Activated B cell treated with CpG ODN at 0.5 μM for 24 hours (primary cell): Measurements from ENCODE around the gene ABRACL. TPM values are rescaled to one million over a fixed set of nuclear protein-coding genes. Genes with fewer than 3 reads are reported as not detected.

Experiments used
- ATAC-seq: fragments of 200-7000 bp; cut with Tn5 transposase; one replicate; pipeline ENCODE4 v1.10.0; 2021; ENCODE audit warnings: low read depth, mild to moderate bottlenecking, moderate library complexity
- CTCF ChIA-PET: fragments of 350-600 bp; sonication (Branson Sonifier 250); formaldehyde crosslinking; loops from one replicate; lab custom pipeline; 2021; ENCODE audit warnings: antibody characterized with exemption; lab: Charles Lee
- POLR2A ChIA-PET: fragments of 350-600 bp; sonication (Branson Sonifier 250); formaldehyde crosslinking; loops from one replicate; lab custom pipeline; 2021; ENCODE audit warnings: antibody characterized with exemption; lab: Charles Lee
- DNase-seq: peaks from one replicate; pipeline ENCODE4 v3.0.0; 2022
- H3K27ac Mint-ChIP-seq: one replicate; pipeline ENCODE4 v1.8.0; 2020; ENCODE audit warnings: mixed read lengths
- H3K27me3 Mint-ChIP-seq: one replicate; pipeline ENCODE4 v1.8.0; 2021; ENCODE audit warnings: mixed read lengths
- H3K36me3 Mint-ChIP-seq: one replicate; pipeline ENCODE4 v1.8.0; 2021; ENCODE audit warnings: low read depth, mixed read lengths
- H3K4me1 Mint-ChIP-seq: one replicate; pipeline ENCODE4 v1.8.0; 2021; ENCODE audit warnings: mixed read lengths
- H3K4me3 Mint-ChIP-seq: one replicate; pipeline ENCODE4 v1.8.0; 2020; ENCODE audit warnings: mild to moderate bottlenecking, mixed read lengths
- H3K9me3 Mint-ChIP-seq: one replicate; pipeline ENCODE4 v1.8.0; 2020; ENCODE audit warnings: mixed read lengths
- intact Hi-C: fragments of 100-400 bp; cut with micrococcal nuclease; formaldehyde crosslinking; loops from one replicate; pipeline ENCODE4 v1.15.1; 2024
- total RNA-seq: library from RNA; stranded (reverse); gene quantifications from 2 replicates; pipeline ENCODE4 v1.2.3, GENCODE V29; 2022
- TF ChIP-seq, protein P1 (sequence below): fragments of 200-600 bp; IDR thresholded peaks from one replicate; pipeline ENCODE4 v1.8.0; 2022; ENCODE audit warnings: antibody characterized with exemption, mild to moderate bottlenecking

The ABRACL gene
- total RNA-seq, 1 donor from 2014 or later, result 63.8 TPM

DNA sequence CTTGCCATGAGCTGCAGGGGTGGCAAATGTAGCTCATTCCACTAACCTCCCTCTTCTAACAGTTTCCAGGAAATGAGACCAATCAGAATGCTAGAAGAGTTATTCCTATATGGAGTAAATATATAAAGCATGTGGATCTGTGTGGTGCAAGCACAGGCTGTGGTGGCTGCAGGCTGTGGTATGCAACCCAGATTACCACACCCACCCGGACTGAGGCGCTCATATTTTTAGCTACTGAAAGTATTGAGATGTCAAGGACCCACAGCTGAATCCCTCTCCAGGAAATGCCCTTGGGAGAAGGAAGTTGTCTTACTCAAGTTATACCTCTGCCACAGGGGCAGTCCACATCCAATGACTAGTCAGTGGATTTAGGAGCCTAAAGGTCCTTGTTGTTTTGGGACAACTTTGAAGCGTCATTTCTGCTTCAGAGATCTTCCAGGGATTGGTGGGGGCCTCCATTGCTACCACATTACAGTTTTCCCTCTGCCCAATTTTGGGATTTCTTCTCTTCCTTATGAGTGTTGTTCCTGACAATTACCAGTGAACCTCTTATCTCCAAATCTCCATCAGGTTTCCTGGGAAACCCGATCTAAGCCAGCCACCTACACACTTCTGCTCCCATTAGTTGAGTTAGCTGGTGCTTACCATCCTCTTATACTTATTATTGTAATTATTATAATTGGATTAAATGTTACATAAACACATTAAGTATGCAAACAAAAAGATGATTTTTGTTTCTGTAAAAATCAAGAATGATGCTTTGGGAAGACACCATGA, 28.4 kb upstream of the ABRACL start:
- Mint-ChIP-seq H3K4me1 (no peaks in the 10 kb centered on the region), H3K36me3 (no peaks in the 10 kb centered on the region), H3K9me3 (no peaks in the 10 kb centered on the region), H3K4me3 (no peak overlapping the region), H3K27me3 (no peaks in the 10 kb centered on the region), H3K27ac (no peak overlapping the region)
- TF ChIP-seq, protein P1, sequence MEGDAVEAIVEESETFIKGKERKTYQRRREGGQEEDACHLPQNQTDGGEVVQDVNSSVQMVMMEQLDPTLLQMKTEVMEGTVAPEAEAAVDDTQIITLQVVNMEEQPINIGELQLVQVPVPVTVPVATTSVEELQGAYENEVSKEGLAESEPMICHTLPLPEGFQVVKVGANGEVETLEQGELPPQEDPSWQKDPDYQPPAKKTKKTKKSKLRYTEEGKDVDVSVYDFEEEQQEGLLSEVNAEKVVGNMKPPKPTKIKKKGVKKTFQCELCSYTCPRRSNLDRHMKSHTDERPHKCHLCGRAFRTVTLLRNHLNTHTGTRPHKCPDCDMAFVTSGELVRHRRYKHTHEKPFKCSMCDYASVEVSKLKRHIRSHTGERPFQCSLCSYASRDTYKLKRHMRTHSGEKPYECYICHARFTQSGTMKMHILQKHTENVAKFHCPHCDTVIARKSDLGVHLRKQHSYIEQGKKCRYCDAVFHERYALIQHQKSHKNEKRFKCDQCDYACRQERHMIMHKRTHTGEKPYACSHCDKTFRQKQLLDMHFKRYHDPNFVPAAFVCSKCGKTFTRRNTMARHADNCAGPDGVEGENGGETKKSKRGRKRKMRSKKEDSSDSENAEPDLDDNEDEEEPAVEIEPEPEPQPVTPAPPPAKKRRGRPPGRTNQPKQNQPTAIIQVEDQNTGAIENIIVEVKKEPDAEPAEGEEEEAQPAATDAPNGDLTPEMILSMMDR, result no peak
- ChIA-PET CTCF (no interaction called here), POLR2A (no interaction called here)
- ATAC-seq (no peak), DNase-seq (no peak)
- intact Hi-C loops, result no loop called here

DNA sequence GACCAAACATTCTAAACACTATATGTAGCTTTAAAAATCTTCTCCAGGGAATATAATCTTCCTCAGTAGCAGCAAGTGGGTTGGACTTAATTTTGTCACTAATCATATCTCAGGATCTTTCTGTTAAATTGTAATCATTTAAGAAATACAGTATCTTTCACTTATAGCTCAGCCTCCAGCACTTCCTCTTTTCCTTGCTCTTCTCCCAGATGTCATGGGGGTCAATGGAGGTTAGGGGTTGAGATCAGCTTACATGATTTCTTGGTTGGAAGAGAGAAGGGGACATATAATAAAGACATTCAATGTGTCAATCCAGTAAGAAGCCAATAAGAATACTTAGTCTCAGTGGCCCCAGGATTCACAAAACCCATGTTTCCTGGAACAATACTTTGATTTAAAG, 24.8 kb upstream of the ABRACL start:
- TF ChIP-seq, protein P1, result no peak
- Mint-ChIP-seq H3K4me3 (no peak overlapping the region), H3K36me3 (no peaks in the 10 kb centered on the region), H3K4me1 (peaks cover 13% of the 10 kb centered on the region), H3K27me3 (no peaks in the 10 kb centered on the region), H3K9me3 (peaks cover 5% of the 10 kb centered on the region), H3K27ac (no peak overlapping the region)
- ChIA-PET CTCF (no interaction called here), POLR2A (no interaction called here)
- intact Hi-C loops, result no loop called here
- no peak for DNase-seq
- ATAC-seq, result no peak

DNA sequence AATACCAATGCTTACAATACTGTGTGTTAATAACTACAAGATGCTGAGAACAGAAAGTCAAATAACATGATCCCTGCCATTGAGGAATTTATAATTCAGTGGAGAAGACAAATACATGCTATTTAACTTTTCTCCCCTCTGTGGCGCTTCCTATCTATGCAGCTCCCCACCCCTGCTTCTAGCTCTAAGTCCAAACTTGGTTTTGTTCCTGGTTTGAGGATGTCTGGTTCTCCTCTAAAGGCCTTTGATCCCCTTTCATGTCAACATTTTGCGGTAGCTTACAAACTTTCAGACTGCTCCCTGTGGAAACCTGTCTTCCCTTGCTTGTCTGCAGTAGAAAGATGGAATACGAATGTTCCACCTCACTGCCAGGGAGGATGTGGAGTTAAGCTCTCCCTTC, 22.1 kb upstream of the ABRACL start:
- CTCF ChIA-PET, result no interaction called here
- Mint-ChIP-seq H3K36me3 (no peaks in the 10 kb centered on the region), H3K4me3 (no peak overlapping the region), H3K27me3 (no peaks in the 10 kb centered on the region), H3K27ac (no peak overlapping the region), H3K9me3 (peaks cover 5% of the 10 kb centered on the region), H3K4me1 (peaks cover 13% of the 10 kb centered on the region)
- intact Hi-C loops, result no loop called here
- TF ChIP-seq, protein P1, result no peak
- POLR2A ChIA-PET, result no interaction called here
- no peak for DNase-seq
- no peak for ATAC-seq

DNA sequence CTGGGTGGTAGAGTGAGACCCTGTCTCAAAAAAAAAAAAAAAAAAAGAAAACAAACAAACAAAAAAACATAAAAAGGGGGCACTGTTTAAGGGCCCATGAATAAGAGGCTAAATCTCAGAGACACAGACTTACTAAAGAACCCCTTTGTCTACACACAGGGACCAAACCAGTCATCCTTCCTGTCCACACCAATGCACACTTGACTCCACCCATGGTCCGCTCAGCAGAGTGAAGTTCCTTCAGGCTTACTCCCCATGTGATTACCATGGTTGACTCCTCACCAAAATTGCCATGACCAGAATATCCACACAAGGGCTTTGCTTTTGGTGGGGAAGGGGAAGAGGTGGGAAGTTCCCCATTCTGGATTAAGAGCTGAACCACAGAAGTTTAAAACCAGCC, 21.1 kb upstream of the ABRACL start:
- ATAC-seq, result peak; percentile 52
- no peaks in the 10 kb centered on the region for H3K36me3 Mint-ChIP-seq
- intact Hi-C loops, result no loop called here
- peaks cover 5% of the 10 kb centered on the region for H3K9me3 Mint-ChIP-seq
- ChIA-PET POLR2A (interaction anchor here (0.6 kb wide), 1 partner anchor 141 kb away, joined by 14 read pairs; no protein-coding TSS in a partner anchor), CTCF (no interaction called here)
- DNase-seq, result no peak
- TF ChIP-seq, protein P1, result no peak
- peaks cover 13% of the 10 kb centered on the region for H3K4me1 Mint-ChIP-seq
- H3K27ac Mint-ChIP-seq, result no peak overlapping the region
- no peak overlapping the region for H3K4me3 Mint-ChIP-seq
- no peaks in the 10 kb centered on the region for H3K27me3 Mint-ChIP-seq

DNA sequence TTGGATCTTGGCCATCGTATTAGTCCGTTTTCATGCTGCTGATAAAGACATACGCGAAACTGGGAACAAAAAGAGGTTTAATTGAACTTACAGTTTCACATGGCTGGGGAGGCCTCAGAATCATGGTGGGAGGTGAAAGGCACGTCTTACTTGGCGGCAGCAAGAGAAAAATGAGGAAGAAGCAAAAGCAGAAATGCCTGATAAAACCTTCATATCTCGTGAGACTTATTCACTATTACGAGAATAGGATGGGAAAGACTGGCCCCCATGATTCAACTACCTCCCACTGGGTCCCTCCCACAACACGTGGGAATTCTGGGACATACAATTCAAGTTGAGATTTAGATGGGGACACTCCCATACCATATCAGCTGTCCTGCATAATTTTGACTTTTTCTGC, 20.4 kb upstream of the ABRACL start:
- Mint-ChIP-seq H3K27ac (no peak overlapping the region), H3K27me3 (no peaks in the 10 kb centered on the region), H3K4me3 (no peak overlapping the region), H3K4me1 (peaks cover 13% of the 10 kb centered on the region), H3K36me3 (no peaks in the 10 kb centered on the region), H3K9me3 (peaks cover 5% of the 10 kb centered on the region)
- POLR2A ChIA-PET, result no interaction called here
- DNase-seq (no peak), ATAC-seq (no peak)
- CTCF ChIA-PET, result no interaction called here
- intact Hi-C loops, result no loop called here
- TF ChIP-seq, protein P1, result no peak
